Measurements from ENCODE around the gene KLF16.
A peak's percentile ranks its signal among the peaks of the same experiment; 100 is the strongest.

The KLF16 gene

DNA sequence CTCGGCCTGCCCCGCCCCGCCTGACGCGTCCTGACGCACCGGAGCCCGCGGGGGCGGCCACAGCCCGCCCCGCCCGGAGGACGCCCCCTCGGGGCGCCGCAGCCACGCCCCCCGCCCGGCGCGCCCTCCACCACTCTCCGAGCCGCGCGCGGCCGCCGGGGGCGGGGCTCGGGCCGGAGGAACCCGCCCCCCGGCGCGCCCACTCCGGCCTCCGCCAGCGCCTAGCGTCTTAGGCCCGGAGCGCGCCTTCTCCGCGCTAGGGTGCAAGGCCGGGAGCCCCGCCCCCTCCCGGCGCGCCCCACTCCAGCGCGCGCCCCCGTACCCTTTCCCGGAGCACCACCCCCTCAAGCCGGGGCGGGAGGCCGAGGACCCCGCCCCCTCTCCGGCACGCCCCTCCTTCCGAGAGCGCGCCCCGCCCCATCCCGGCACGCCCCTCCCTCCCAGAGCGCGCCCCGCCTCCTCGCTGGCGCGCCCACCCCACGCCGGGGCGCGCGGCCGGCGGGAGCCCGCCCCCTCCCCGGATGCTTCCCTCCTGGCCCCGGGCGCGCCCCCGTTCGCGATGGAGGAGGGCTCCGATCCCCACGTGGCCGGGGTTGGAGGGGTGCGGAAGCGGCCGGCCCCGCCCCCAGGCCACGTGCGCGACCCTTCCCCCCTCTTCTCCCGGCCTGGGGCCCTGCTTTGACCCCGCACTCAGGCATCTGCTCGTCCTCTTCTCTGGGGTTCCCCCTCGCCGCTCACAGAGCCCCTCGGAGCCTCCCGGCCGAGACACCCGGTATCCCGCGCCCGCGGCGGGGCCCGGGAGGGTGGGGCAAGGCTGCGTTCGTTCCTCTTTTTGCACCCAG lies 480 bp upstream of the KLF16 start:
- no peaks in the 10 kb centered on the region for H3K9me3 ChIP-seq (ENCODE audit: insufficient read depth, low read depth, low read length)
- peak overlapping the region; percentile 76 for H3K4me3 ChIP-seq (ENCODE audit: low read length)
- H3K9ac ChIP-seq (ENCODE audit: low read depth, low read length), result peak overlapping the region; percentile 94
- H3K4me1 ChIP-seq (ENCODE audit: insufficient read depth, low read length), result peaks cover 21% of the 10 kb centered on the region; the same call in 1 of the 2 replicates
- no peaks in the 10 kb centered on the region for H3K36me3 ChIP-seq (ENCODE audit: insufficient read depth, low read depth, low read length)
- H3K27ac ChIP-seq (ENCODE audit: low read length), result peak overlapping the region; percentile 92
- H3K27me3 ChIP-seq (ENCODE audit: insufficient read depth, low read length), result peaks cover 25% of the 10 kb centered on the region

GRCh38 chr19:1862424-1863327 lies 703 bp downstream of the KLF16 start:
- peak overlapping the region; percentile 84 for H3K4me3 ChIP-seq (ENCODE audit: low read length)
- no peaks in the 10 kb centered on the region for H3K36me3 ChIP-seq (ENCODE audit: insufficient read depth, low read depth, low read length)
- peaks cover 25% of the 10 kb centered on the region for H3K27me3 ChIP-seq (ENCODE audit: insufficient read depth, low read length)
- peaks cover 31% of the 10 kb centered on the region for H3K4me1 ChIP-seq (ENCODE audit: insufficient read depth, low read length)
- H3K27ac ChIP-seq (ENCODE audit: low read length), result no peak overlapping the region
- H3K9me3 ChIP-seq (ENCODE audit: insufficient read depth, low read depth, low read length), result no peaks in the 10 kb centered on the region
- peak overlapping the region; percentile 59; the same call in 1 of the 2 replicates for H3K9ac ChIP-seq (ENCODE audit: low read depth, low read length)

DNA sequence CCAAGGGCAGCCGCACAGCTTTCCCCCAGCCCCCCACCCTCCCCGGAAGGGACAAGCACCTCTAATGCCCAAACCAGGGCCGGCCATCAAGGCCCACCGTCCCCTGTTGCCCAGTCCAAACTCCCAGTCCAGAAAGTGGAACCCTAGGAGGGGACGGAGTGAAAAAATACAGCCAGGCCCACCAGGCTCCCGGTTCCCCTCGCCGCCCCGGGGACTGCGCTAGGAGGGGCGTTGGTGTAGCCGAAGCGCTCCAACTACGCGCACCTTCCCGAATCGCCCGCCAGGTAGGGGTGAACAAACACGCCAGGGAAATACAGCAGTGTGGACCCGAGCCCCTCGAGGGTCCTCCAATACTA lies 1.3 kb downstream of the KLF16 start:
- no peak overlapping the region for H3K27ac ChIP-seq (ENCODE audit: low read length)
- H3K9me3 ChIP-seq (ENCODE audit: insufficient read depth, low read depth, low read length), result no peaks in the 10 kb centered on the region
- H3K4me1 ChIP-seq (ENCODE audit: insufficient read depth, low read length), result peaks cover 32% of the 10 kb centered on the region
- H3K27me3 ChIP-seq (ENCODE audit: insufficient read depth, low read length), result peaks cover 25% of the 10 kb centered on the region
- peak overlapping the region; percentile 84 for H3K4me3 ChIP-seq (ENCODE audit: low read length)
- H3K9ac ChIP-seq (ENCODE audit: low read depth, low read length), result peak overlapping the region; percentile 59; the same call in 1 of the 2 replicates
- H3K36me3 ChIP-seq (ENCODE audit: insufficient read depth, low read depth, low read length), result no peaks in the 10 kb centered on the region

- peaks cover 32% of the 10 kb centered on the region for H3K4me1 ChIP-seq (ENCODE audit: insufficient read depth, low read length)
- no peak overlapping the region for H3K27ac ChIP-seq (ENCODE audit: low read length)
- H3K9ac ChIP-seq (ENCODE audit: low read depth, low read length), result peak overlapping the region; percentile 59; the same call in 1 of the 2 replicates
Measured at GRCh38 chr19:1861599-1862031, 1.8 kb downstream of the KLF16 start.

DNA sequence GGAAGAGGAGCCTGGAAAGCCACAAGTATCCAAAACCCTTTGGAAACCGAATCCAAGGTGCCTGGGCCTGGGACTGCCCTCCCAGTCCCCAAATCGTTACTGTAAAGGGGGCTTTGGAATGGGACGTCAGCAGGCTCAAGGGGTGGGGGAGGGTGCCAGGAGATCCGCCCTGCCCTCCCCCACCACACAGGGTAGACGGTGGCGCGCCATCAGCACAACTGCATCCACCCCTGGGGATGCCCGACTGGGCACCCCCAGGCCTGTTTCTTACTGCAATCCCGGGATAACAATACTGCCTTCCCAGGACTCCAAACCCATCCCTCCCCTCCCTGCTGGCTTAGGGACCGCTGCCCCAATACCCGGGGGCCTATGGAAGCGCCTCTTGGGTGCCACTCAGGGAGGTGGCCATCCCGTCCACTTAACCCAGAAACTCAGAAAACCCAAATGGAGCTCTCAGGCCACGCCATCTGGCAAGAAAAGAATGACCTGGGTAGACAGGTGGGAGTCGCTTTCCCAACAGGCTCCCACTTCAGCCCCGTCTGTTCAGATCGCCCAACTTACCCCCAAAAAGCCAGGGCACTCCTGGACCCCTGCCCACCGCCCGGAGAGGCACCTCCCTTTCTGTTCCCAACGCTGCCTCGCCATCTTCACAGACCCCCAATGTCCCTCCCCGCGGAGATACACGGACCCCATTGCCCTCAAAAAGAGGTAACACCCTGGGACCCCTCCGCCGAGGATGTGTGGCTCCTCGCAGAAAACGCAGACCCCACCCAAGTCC lies 2.4 kb downstream of the KLF16 start:
- Histone ChIP-seq H3K9ac (ENCODE audit: low read depth, low read length) (peak overlapping the region; percentile 59; the same call in 1 of the 2 replicates), H3K9me3 (ENCODE audit: insufficient read depth, low read depth, low read length) (no peaks in the 10 kb centered on the region), H3K27ac (ENCODE audit: low read length) (no peak overlapping the region), H3K36me3 (ENCODE audit: insufficient read depth, low read depth, low read length) (no peaks in the 10 kb centered on the region), H3K4me3 (ENCODE audit: low read length) (peak overlapping the region; percentile 84), H3K27me3 (ENCODE audit: insufficient read depth, low read length) (peaks cover 25% of the 10 kb centered on the region), H3K4me1 (ENCODE audit: insufficient read depth, low read length) (peaks cover 36% of the 10 kb centered on the region)

More at GRCh38 chr19:1861599-1862031, 1.8 kb downstream of the KLF16 start:
- Histone ChIP-seq H3K36me3 (ENCODE audit: insufficient read depth, low read depth, low read length) (no peaks in the 10 kb centered on the region), H3K27me3 (ENCODE audit: insufficient read depth, low read length) (peaks cover 25% of the 10 kb centered on the region), H3K9me3 (ENCODE audit: insufficient read depth, low read depth, low read length) (no peaks in the 10 kb centered on the region), H3K4me3 (ENCODE audit: low read length) (peak overlapping the region; percentile 84)

DNA sequence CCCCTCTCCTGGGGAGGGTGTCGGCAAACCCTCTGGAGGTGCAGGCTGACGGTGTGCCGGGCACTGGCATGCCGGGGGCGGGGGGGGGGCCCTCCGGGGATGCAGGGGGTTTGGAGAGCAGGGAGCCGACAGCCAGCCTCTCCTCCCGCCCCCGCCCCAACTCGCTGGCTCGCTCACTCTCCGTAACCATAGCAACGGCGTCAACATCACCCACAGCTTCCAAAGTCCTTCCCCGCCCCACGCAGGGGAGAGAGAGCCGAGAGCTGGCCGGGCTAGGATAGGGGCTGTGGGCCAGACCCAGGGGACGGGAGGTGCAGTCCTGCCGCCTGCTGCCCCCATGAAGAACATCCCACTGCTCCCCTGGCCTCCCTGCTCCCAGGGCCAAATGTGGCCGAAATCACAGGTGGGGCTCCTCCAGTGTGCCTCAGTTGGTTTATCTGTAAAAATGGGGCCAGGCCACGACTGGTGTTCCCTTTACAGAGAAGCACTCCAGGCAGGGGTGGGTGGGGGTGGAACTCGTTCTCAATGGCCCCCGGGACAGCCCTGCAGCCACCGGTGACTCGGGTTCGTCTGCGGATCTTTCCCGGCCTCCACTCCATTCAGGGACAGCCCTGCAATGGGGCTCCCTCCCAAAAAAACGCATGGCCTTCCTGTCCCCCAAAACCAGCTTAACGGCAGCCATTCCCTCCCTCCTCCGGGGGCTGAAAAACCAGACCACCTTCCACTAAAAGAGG lies 3.2 kb downstream of the KLF16 start:
- H3K9ac ChIP-seq (ENCODE audit: low read depth, low read length), result no peak overlapping the region
- H3K27ac ChIP-seq (ENCODE audit: low read length), result no peak overlapping the region
- H3K4me1 ChIP-seq (ENCODE audit: insufficient read depth, low read length), result peaks cover 38% of the 10 kb centered on the region
- no peaks in the 10 kb centered on the region for H3K36me3 ChIP-seq (ENCODE audit: insufficient read depth, low read depth, low read length)
- H3K4me3 ChIP-seq (ENCODE audit: low read length), result peak overlapping the region; percentile 84; the same call in 1 of the 2 replicates
- H3K9me3 ChIP-seq (ENCODE audit: insufficient read depth, low read depth, low read length), result no peaks in the 10 kb centered on the region
- H3K27me3 ChIP-seq (ENCODE audit: insufficient read depth, low read length), result peaks cover 25% of the 10 kb centered on the region

DNA sequence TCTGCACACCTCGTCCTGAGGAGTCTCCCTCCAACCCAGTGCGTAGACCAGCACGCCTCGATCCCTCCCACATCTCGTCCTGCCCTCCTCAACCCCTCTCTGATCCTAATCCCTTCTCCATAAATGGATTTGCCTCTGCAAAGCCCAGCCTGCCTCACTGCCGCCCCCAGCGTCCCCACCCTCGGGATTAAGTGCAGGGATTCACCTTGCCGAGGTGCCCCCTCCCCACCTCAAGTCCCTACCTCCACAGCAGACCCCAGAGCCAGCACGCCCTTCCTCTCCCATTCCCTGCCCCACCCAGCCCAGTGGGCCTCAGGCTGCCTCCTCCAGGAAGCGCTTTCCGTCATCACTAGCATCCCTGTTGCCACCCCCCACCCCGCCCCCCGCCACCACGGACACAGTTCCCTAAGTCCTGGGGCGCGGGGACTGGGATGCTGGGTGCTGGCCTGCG lies 4.0 kb downstream of the KLF16 start:
- Histone ChIP-seq H3K36me3 (ENCODE audit: insufficient read depth, low read depth, low read length) (no peaks in the 10 kb centered on the region), H3K9me3 (ENCODE audit: insufficient read depth, low read depth, low read length) (no peaks in the 10 kb centered on the region), H3K4me1 (ENCODE audit: insufficient read depth, low read length) (peaks cover 40% of the 10 kb centered on the region), H3K27ac (ENCODE audit: low read length) (no peak overlapping the region), H3K27me3 (ENCODE audit: insufficient read depth, low read length) (peaks cover 25% of the 10 kb centered on the region), H3K9ac (ENCODE audit: low read depth, low read length) (no peak overlapping the region; the same call in 1 of the 2 replicates), H3K4me3 (ENCODE audit: low read length) (peak overlapping the region; percentile 54; the same call in 1 of the 2 replicates)

DNA sequence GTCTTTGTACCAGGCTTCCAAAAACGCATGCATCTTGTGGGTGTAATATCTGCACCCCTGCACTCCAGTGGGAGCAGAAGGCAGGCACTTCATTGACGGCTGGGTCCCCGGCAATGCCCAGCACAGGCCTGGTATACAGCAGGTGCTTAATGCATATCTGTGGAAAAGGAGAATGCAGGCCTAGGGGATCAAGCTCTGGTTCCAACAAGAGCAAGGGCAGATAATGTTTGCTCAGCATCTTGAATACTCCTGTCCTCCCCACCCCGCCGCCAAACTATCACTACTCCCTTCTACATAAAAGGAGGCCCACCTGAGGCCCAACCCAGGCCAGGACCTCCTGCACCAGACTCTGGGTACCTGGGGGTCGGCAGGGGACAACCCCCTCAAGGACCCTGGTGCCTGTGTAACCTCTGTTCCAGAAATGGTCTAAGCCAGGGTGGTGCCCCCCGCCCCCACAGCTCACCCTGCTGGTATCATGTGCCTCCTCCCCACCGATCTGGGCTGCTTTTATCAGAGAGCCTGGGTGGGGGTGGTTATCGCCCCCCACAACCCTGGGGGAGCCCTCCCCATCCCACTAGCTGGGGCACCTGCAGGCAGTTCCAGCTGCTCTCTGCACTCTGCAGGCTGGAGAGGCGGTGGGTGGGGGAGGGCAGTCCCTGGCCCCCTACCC lies 4.8 kb downstream of the KLF16 start:
- Histone ChIP-seq H3K27me3 (ENCODE audit: insufficient read depth, low read length) (peaks cover 25% of the 10 kb centered on the region), H3K36me3 (ENCODE audit: insufficient read depth, low read depth, low read length) (no peaks in the 10 kb centered on the region), H3K9me3 (ENCODE audit: insufficient read depth, low read depth, low read length) (no peaks in the 10 kb centered on the region), H3K27ac (ENCODE audit: low read length) (no peak overlapping the region), H3K4me1 (ENCODE audit: insufficient read depth, low read length) (peaks cover 40% of the 10 kb centered on the region), H3K9ac (ENCODE audit: low read depth, low read length) (no peak overlapping the region; the same call in 1 of the 2 replicates), H3K4me3 (ENCODE audit: low read length) (no peak overlapping the region)

- H3K4me1 ChIP-seq (ENCODE audit: insufficient read depth, low read length), result peaks cover 40% of the 10 kb centered on the region
- no peaks in the 10 kb centered on the region for H3K36me3 ChIP-seq (ENCODE audit: insufficient read depth, low read depth, low read length)
- no peak overlapping the region for H3K27ac ChIP-seq (ENCODE audit: low read length)
- H3K27me3 ChIP-seq (ENCODE audit: insufficient read depth, low read length), result peaks cover 25% of the 10 kb centered on the region
- peak overlapping the region; percentile 64; the same call in 1 of the 2 replicates for H3K9ac ChIP-seq (ENCODE audit: low read depth, low read length)
- no peaks in the 10 kb centered on the region for H3K9me3 ChIP-seq (ENCODE audit: insufficient read depth, low read depth, low read length)
- peak overlapping the region; percentile 66; the same call in 1 of the 2 replicates for H3K4me3 ChIP-seq (ENCODE audit: low read length)
Measured at GRCh38 chr19:1857648-1858326, 5.6 kb downstream of the KLF16 start.

Data from iPS-20b (cell line).